GM12874 (cell line): ENCODE results near the gene VPREB3.

Experiments used
- TF ChIP-seq, protein P1 (sequence below): IDR thresholded peaks from 2 replicates; pipeline ENCODE4 v1.5.1; 2011; ENCODE audit warnings: low read depth, mild to moderate bottlenecking, control low read depth, low read length, moderate library complexity; ENCODE audit not compliant: insufficient read depth

Gene VPREB3

DNA sequence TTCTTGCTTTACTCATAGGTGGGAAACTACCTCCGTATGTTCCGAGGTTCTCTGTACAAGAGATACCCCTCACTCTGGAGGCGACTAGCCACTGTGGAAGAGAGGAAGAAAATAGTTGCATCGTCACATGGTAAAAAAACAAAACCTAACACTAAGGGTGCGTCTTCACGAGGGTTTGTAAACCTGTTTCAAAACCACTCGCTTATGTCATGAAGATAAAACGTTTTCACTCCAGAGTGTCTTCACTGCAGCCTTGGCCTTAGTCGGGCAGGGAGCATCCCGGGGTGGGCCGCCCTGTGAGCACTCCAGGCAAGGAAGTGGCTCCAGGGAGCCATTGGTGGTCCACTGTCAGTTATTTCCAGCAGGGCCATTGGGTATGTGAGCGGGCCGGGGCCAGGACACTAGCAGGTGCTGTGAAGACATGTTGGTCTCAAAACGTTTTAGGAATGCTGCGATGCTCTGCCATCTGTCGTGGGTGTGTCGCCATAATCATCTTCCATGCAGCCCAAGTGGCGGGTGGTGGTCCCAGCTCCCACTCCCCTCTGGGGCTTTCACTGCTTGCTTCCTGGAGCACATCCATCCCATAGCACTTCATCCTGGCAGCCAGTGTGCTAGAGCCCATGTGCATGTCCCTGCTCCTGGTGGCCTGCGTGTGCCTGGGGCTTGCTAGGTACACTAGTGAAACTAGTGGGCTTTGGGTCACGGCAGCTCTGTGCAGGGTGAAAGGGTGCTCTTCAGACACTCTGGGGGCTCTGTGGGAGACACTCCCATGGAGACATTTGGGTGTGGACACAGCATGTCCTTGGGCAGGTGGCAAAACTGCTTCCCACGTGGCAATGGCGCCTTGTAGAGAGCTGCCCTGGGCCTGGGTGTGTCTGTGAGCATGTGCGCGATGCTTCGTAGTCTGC, 37.8 kb upstream of the VPREB3 start:
- TF ChIP-seq, protein P1, sequence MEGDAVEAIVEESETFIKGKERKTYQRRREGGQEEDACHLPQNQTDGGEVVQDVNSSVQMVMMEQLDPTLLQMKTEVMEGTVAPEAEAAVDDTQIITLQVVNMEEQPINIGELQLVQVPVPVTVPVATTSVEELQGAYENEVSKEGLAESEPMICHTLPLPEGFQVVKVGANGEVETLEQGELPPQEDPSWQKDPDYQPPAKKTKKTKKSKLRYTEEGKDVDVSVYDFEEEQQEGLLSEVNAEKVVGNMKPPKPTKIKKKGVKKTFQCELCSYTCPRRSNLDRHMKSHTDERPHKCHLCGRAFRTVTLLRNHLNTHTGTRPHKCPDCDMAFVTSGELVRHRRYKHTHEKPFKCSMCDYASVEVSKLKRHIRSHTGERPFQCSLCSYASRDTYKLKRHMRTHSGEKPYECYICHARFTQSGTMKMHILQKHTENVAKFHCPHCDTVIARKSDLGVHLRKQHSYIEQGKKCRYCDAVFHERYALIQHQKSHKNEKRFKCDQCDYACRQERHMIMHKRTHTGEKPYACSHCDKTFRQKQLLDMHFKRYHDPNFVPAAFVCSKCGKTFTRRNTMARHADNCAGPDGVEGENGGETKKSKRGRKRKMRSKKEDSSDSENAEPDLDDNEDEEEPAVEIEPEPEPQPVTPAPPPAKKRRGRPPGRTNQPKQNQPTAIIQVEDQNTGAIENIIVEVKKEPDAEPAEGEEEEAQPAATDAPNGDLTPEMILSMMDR, result no peak

DNA sequence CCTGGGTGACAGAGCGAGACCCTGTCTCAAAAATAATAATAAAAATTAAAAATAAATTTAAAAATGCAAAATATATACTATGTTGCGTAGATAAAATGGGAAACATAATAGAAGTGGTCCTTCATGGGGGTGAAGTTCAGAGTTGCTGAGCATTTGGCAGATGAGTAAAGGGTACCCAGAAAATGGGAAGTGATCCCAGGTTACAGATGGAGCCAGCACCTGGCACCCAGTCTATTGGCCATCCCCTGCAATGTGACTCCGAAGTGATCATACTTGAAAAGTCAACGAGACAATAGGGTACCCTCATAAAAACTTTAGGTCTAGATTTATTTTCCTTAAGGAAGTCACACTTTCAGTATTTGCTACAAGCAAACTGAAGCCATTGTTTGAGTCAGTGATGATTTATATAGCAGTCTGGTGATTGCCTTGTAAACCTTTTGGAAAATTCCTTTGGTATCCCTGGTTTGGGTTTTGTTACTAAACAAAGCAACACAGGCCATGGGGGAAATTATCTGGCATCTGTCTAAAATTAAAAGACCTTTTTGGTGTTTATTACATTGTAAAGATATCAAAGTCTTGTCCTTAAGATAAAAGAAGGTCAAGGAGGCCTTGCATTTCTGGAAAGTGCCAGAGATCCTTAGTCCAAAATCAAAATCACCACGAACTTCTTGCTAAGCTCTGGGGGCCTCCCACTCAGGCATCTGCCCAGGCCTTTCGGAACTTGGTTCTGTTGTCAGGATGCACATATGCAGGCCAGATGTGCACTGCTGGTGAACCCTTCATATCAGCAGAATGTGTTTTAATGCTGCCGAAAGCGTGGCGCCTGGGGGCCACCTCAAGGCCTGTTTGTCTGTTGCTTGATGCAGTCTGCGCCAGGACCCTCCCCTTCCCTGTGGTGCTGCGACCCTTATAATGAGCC, 36.9 kb upstream of the VPREB3 start:
- TF ChIP-seq, protein P1, result no peak

DNA sequence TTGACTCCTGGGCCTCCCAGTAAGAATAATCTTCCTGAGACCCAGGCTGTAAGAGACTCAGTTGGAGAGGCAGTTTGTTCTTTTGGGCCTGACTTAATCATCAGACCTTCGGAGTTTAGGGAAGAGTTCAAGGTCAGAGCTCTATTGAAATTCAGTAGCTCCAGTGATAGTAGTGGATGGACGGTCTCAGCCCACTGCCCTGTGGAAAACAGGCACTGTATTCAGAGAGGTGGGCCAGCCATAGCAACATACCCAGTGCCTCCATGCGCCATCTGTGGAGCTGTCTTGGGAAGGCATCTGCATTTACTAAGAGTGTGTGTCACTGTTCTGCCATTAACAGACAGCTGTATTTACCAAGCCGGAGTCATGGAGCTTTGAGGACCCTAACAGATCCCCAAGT, 35.4 kb upstream of the VPREB3 start:
- TF ChIP-seq, protein P1, result no peak

DNA sequence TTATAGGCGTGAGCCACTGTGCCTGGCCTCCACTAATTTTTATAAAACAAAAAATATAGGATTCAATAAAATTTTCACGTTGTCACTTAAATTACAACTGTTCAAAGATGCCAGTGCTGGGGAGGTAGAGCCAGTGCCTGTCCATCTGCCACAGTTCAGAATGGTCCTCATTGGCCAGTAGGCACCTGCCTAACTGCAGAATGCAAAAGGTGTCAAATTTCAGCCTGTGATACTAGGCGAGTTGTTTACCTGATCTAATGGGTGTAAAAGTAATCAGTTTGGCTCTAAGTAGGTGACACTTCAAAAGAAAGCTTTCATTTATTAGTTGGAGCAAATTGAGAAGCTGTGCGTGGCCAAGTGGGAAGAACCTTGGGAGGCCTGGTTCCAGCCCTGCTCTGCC, 34.9 kb upstream of the VPREB3 start:
- TF ChIP-seq, protein P1, result no peak

DNA sequence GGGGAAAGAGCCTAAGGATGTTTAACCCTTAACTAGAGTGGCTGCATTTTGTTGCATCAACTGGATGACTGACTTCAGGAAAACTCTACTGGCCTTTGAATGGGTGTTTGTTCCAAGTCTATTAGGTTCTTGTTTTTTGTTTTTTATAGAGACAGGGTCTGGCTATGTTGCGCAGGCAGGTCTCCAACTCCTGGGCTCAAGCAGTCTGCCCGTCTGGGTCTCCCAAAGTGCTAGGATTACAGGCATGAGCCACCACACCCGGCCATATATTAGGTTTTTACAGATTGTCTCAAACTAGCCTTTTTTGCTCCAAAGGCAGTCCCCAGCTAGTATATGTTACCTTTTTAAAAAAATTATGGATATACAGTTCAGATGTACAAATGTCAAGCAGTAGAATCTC, 33.7 kb upstream of the VPREB3 start:
- TF ChIP-seq, protein P1, result no peak

DNA sequence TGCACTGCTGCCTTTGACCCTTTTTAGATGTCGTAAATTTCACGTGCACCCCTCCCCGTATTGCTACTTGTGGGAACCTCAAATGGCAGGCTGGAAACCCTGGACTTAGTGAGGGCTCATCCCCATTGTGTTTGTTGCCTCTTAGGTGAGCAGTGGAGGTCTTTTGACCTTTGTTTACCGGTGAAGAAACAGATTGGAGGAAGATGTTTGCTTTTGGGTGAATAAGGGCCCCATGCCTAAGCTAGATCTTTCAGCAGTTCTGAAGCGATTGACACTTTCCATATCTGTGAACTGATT, 33.3 kb upstream of the VPREB3 start:
- TF ChIP-seq, protein P1, result no peak
